Upper lobe of right lung (tissue), 1 donor: Measurements from ENCODE around the gene RPTOR. TPM values are rescaled to one million over a fixed set of nuclear protein-coding genes. Genes with fewer than 3 reads are reported as not detected.

ENCODE experiments used
- ATAC-seq: fragments of 200-7000 bp; cut with Tn5 transposase; one replicate; pipeline ENCODE4 v1.9.1; 2020; ENCODE audit warnings: mild to moderate bottlenecking, moderate library complexity
- DNase-seq: peaks from one replicate; pipeline ENCODE4 v3.0.0-alpha.2; 2020
- H3K27ac ChIP-seq: fragments of 200-600 bp; one replicate; pipeline ENCODE4 v1.8.0; 2022
- H3K27me3 ChIP-seq: fragments of 200-600 bp; one replicate; pipeline ENCODE4 v1.8.0; 2022; ENCODE audit warnings: mild to moderate bottlenecking
- H3K36me3 ChIP-seq: fragments of 200-600 bp; one replicate; pipeline ENCODE4 v1.8.0; 2022
- H3K4me1 ChIP-seq: fragments of 200-600 bp; one replicate; pipeline ENCODE4 v1.8.0; 2022
- H3K4me3 ChIP-seq: fragments of 200-600 bp; one replicate; pipeline ENCODE4 v1.8.0; 2022; ENCODE audit warnings: mild to moderate bottlenecking
- H3K9me3 ChIP-seq: fragments of 200-600 bp; one replicate; pipeline ENCODE4 v1.8.0; 2022
- intact Hi-C: fragments of 100-400 bp; cut with DNase I; formaldehyde crosslinking; loops from one replicate; pipeline ENCODE4 v1.11.0; 2022
- total RNA-seq: library from RNA; stranded (reverse); fragmentation: NEBNext Ultra II Directional; extraction: Animal tissue kit (Norgen Biotek cat#: 25700); gene quantifications from one replicate; pipeline ENCODE4 v1.2.1, GENCODE V29; 2021
- TF ChIP-seq, protein P1 (sequence below): fragments of 200-600 bp; IDR thresholded peaks from one replicate; pipeline ENCODE4 v1.8.0; 2022; ENCODE audit warnings: antibody characterized with exemption
- donor health status: DM: no; HTN: yes; CAD: no; lungs with severe emphysema.

The RPTOR gene
- total RNA-seq, 1 donor from 2014 or later, result 35.4 TPM

DNA sequence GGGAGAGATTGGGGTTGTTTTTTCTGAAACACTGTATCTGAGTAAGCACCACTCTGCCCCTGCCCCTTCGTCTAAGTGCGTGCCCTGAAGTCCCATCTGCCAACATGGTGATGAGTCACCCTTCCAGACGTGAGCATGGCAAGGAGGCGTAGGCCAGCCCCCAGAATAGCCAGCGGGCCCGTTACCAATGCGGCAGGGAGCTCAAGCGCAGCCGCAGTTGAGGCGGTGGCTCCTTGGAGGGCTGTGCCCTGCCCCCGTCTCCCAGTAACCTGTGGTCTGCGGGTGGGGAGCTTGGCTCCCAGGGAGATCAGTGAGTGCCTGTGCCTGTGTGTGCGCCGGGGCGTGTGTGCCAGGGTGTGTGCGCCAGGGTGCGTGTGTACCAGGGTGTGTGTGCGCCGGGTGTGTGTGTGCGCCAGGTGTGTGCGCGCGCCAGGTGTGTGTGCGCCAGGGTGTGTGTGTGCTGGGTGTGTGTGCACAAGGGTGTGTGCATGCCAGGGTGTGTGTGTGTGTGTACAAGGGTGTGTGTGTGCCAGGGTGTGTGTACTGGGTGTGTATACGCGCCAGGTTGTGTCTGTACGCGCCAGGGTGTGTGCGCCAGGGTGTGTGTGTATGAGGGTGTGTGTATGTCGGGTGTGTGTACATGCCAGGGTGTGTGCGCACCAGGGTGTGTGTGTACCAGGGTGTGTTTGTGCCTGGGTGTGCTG is 348.4 kb downstream of the RPTOR start:
- ATAC-seq, result no peak
- intact Hi-C loops, result no loop called here
- Histone ChIP-seq H3K9me3 (no peaks in the 10 kb centered on the region), H3K27me3 (no peaks in the 10 kb centered on the region), H3K4me3 (no peak overlapping the region), H3K4me1 (no peaks in the 10 kb centered on the region), H3K27ac (no peak overlapping the region), H3K36me3 (peaks cover 34% of the 10 kb centered on the region)
- TF ChIP-seq, protein P1, sequence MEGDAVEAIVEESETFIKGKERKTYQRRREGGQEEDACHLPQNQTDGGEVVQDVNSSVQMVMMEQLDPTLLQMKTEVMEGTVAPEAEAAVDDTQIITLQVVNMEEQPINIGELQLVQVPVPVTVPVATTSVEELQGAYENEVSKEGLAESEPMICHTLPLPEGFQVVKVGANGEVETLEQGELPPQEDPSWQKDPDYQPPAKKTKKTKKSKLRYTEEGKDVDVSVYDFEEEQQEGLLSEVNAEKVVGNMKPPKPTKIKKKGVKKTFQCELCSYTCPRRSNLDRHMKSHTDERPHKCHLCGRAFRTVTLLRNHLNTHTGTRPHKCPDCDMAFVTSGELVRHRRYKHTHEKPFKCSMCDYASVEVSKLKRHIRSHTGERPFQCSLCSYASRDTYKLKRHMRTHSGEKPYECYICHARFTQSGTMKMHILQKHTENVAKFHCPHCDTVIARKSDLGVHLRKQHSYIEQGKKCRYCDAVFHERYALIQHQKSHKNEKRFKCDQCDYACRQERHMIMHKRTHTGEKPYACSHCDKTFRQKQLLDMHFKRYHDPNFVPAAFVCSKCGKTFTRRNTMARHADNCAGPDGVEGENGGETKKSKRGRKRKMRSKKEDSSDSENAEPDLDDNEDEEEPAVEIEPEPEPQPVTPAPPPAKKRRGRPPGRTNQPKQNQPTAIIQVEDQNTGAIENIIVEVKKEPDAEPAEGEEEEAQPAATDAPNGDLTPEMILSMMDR, result no peak
- no peak for DNase-seq

DNA sequence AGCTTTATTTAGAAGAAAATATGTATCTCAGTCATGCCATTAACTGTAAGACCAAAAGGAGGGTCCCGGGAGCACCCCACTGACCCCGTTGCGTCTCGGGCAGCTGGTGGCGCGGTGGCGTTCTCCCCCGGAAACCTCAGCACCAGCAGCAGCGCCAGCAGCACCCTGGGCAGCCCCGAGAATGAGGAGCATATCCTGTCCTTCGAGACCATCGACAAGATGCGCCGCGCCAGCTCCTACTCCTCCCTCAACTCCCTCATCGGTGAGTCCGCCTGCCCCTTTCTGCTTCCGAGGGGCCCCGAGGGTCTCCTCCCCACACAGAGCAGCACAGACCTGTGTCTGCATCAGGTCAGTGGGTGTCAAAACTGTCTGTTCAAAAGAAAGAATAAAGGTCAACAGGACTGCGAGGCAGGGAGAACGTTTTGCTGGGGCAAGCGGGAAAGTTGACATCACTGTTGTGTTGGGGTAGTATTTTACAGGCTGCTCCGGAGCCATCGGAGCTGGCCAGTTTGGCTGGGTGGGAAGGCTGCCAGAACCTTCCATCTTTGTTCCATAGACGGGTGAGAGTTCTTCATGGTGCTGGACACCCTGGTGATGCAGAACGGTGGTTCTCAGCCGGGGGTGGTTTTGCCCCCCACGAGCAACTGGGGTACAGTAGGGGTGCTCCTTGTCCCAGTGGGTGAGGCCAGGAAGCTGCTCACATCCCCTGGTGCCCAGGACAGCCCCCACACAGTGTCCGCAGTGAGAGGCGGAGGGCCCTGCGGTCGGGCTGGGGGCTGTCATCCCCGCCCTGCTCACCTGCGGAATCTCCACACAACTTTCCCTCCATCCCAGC is 349.2 kb downstream of the RPTOR start:
- no peak overlapping the region for H3K27ac ChIP-seq

DNA sequence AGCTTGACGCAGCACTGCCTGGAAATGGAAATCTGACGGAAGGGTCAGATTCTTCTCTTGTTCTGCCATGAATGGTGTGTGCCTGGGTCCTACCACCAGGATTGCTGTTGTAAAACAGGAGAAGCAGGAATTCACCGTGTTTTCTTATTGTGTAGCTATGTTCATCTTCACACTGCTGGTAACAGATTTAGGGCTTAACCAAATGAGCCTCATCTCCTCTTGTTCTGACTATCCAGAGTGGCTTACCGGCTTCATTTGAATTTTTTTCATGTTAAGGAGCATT is 349.7 kb downstream of the RPTOR start:
- Histone ChIP-seq H3K27ac (no peak overlapping the region), H3K4me3 (no peak overlapping the region), H3K27me3 (no peaks in the 10 kb centered on the region), H3K36me3 (peaks cover 33% of the 10 kb centered on the region), H3K9me3 (no peaks in the 10 kb centered on the region), H3K4me1 (no peaks in the 10 kb centered on the region)
- ATAC-seq (no peak), DNase-seq (no peak)
- intact Hi-C loops, result no loop called here
- TF ChIP-seq, protein P1, result no peak

More for the DNA sequence above, 349.2 kb downstream of the RPTOR start:
- TF ChIP-seq, protein P1, result no peak
- DNase-seq, result no peak
- Histone ChIP-seq H3K4me1 (no peaks in the 10 kb centered on the region), H3K36me3 (peaks cover 30% of the 10 kb centered on the region), H3K4me3 (no peak overlapping the region), H3K27me3 (no peaks in the 10 kb centered on the region), H3K9me3 (no peaks in the 10 kb centered on the region)
- intact Hi-C loops, result no loop called here
- no peak for ATAC-seq

DNA sequence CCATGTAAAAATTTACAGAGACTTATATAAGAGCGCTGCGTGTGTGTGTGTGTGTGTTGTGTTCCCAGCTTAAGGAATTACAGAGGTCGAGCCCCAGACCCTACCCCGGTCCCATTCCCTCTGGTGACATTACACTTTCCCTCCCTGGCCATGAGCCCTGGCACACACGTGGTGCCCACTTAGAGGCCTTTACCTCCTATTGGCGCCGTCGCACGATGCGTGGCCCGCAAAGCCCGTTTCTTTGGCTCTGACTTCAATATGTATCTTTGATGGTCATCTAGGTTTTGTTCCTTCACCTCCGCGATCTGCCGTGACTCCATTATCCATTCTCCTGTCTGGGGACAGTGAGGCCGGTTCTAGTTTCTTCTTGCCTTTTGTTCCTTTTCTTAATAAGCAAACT is 350.1 kb downstream of the RPTOR start:
- Histone ChIP-seq H3K36me3 (peaks cover 33% of the 10 kb centered on the region), H3K9me3 (no peaks in the 10 kb centered on the region), H3K27ac (no peak overlapping the region), H3K4me3 (no peak overlapping the region), H3K4me1 (no peaks in the 10 kb centered on the region), H3K27me3 (no peaks in the 10 kb centered on the region)
- DNase-seq (no peak), ATAC-seq (no peak)
- TF ChIP-seq, protein P1, result no peak
- intact Hi-C loops, result no loop called here

DNA sequence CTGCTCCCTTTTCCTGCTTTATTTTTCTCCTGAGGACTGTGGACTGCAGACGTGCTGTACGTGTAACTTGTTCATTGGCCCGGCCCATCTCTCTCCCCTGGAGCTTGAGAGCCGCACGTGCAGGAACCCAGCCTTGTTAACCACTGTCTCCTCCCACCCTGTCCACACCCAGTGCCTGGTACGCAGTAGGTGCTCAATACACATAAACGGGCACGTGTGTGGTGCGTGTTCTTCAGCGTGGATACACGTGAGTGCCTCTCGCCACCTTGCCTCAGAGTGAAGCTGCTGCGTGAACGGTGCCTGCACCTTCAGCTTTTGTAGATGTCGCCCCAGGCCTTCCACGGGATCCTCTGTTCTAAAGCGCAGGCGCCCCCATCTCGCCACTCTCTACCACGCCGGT is 350.7 kb downstream of the RPTOR start:
- Histone ChIP-seq H3K36me3 (peaks cover 33% of the 10 kb centered on the region), H3K4me1 (no peaks in the 10 kb centered on the region), H3K4me3 (no peak overlapping the region), H3K9me3 (no peaks in the 10 kb centered on the region), H3K27ac (no peak overlapping the region), H3K27me3 (no peaks in the 10 kb centered on the region)
- TF ChIP-seq, protein P1, result no peak
- DNase-seq (no peak), ATAC-seq (no peak)
- intact Hi-C loops, result no loop called here
